ENCODE results near the gene SFRP4.

GRCh38 chr7:37893359-37893758 lies 23.3 kb downstream of the SFRP4 start:
- TF ChIP-seq TAF1 (IDR thresholded peaks at IDR 0.05; ENCODE audit: low read depth, low read length): no peak
- no peak for TF ChIP-seq POLR2A (IDR thresholded peaks at IDR 0.05; ENCODE audit: low read depth, low read length)
- no peak for TF ChIP-seq POLR2AphosphoS5 (IDR thresholded peaks at IDR 0.05; ENCODE audit: low read depth, low read length)
- no peak for TF ChIP-seq SPI1 (IDR thresholded peaks at IDR 0.05; ENCODE audit: low read depth, low read length)

Data from GM12891 (cell line).